K562 (cell line): ENCODE results near the gene ZNF33A.

Source experiments
- CGGBP1 ChIP-seq: fragments of 250-450 bp; sonication (Bioruptor Pico); IDR thresholded peaks from 2 replicates; pipeline ENCODE4 v1.9.0; 2021; ENCODE audit warnings: mild to moderate bottlenecking
- CTCF ChIP-seq, 3 experiments: IDR thresholded peaks in 2 of 3; conservative IDR thresholded peaks in 1 of 3; 2 replicates each; pipeline ENCODE4 v1.5.1; 2011 to 2012; ENCODE audit warnings: low read length in 3 of 3, mild to moderate bottlenecking in 3 of 3, control low read depth in 2 of 3, improper control_type of control experiment in 1 of 3, inconsistent platforms in 1 of 3, low read depth in 1 of 3, mixed read lengths in 1 of 3, moderate library complexity in 1 of 3; ENCODE audit not compliant: insufficient read depth in 2 of 3
- POLR2A ChIP-seq: fragments of 450-650 bp; conservative IDR thresholded peaks from 2 replicates; pipeline ENCODE4 v1.6.1; 2016
- POLR2B ChIP-seq: fragments of 450-650 bp; IDR thresholded peaks from 2 replicates; pipeline ENCODE4 v1.6.1; 2018; ENCODE audit warnings: low read depth; ENCODE audit not compliant: partially characterized antibody
- PTBP1 ChIP-seq: fragments of 200-400 bp; formaldehyde crosslinking; IDR thresholded peaks from 2 replicates; pipeline ENCODE4 v1.6.1; 2017; ENCODE audit warnings: low read depth, low read length
- SIN3A ChIP-seq, 2 experiments: fragments of 150-350 bp in 1 of 2; IDR thresholded peaks; 2 replicates each; pipeline ENCODE4 v1.6.1; 2011 to 2016; ENCODE audit warnings: borderline replicate concordance in 2 of 2, low read depth in 2 of 2, low read length in 2 of 2, mild to moderate bottlenecking in 2 of 2, moderate library complexity in 2 of 2; ENCODE audit not compliant: control insufficient read depth in 1 of 2
- ZNF561 ChIP-seq: fragments of 450-650 bp; formaldehyde crosslinking; conservative IDR thresholded peaks from 2 replicates; pipeline ENCODE4 v1.4.0; 2020; ENCODE audit warnings: mild to moderate bottlenecking, moderate library complexity
- TF ChIP-seq, protein P1 (sequence below): fragments of 450-650 bp; formaldehyde crosslinking; IDR thresholded peaks from 2 replicates; pipeline ENCODE4 v1.4.0; 2020; ENCODE audit warnings: mild to moderate bottlenecking, moderate library complexity
- TF ChIP-seq, protein P2 (sequence below): fragments of 450-650 bp; formaldehyde crosslinking; conservative IDR thresholded peaks from 2 replicates; pipeline ENCODE4 v1.4.0; 2022; ENCODE audit warnings: mild to moderate bottlenecking, missing genetic modification characterization

DNA sequence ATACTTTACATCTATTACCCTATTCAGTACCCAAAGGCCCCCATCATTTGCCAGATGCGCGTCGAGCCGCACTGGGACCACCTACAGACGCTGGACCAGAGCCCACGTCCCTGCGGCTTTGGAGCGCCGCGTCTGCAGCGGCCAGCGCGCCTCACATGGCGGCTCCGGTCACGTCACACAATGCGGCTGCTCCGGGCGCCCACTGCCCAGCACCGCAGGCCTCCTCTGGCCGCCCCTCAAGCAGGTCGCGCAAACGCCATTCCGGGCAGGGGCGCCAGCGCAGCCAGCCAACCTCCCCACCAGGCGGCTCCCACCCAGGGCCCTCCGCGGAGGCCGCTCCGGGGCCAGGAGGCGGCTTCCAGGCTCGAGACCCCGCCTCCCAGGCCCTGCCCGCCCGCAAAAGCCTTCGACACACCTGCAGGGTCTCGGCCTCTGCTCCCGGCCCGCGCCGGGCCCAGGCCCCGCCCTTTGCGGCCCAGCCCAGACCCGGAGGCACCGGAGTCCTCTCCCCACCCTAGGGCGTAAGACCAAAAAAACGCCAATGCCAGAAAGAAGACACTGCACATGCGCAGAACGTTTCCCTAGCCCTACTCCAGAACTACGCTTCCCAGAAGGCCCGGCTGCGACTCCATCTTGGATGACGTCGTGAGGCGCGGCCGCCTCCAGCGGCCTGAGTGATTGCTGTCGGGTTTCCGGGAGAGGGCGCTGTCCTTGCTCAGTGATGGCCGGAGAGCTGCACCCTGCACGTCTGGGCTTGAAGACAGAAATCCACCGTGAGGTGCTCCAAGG is 34.2 kb upstream of the ZNF33A start, which contains the start of gene ZNF25:
- TF ChIP-seq CTCF (IDR thresholded peaks at IDR 0.05 in 2 of 3, conservative IDR thresholded peaks at IDR 0.05 in 1 of 3; ENCODE audit: insufficient read depth in 2 of 3, low read depth in 1 of 3, low read length in 3 of 3) (peak; percentile 96), POLR2A (peak; percentile 86), CGGBP1 (CRISPR knock-in tag) (no peak), ZNF561 (CRISPR knock-in tag) (no peak), PTBP1 (no peak), SIN3A (IDR thresholded peaks at IDR 0.05; ENCODE audit: borderline replicate concordance in 2 of 2, control insufficient read depth in 1 of 2, low read depth in 2 of 2, low read length in 2 of 2) (no peak), POLR2B (peak; percentile 67)
- TF ChIP-seq, protein P1, sequence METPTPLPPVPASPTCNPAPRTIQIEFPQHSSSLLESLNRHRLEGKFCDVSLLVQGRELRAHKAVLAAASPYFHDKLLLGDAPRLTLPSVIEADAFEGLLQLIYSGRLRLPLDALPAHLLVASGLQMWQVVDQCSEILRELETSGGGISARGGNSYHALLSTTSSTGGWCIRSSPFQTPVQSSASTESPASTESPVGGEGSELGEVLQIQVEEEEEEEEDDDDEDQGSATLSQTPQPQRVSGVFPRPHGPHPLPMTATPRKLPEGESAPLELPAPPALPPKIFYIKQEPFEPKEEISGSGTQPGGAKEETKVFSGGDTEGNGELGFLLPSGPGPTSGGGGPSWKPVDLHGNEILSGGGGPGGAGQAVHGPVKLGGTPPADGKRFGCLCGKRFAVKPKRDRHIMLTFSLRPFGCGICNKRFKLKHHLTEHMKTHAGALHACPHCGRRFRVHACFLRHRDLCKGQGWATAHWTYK (CRISPR knock-in tag) = no peak
- TF ChIP-seq, protein P2, sequence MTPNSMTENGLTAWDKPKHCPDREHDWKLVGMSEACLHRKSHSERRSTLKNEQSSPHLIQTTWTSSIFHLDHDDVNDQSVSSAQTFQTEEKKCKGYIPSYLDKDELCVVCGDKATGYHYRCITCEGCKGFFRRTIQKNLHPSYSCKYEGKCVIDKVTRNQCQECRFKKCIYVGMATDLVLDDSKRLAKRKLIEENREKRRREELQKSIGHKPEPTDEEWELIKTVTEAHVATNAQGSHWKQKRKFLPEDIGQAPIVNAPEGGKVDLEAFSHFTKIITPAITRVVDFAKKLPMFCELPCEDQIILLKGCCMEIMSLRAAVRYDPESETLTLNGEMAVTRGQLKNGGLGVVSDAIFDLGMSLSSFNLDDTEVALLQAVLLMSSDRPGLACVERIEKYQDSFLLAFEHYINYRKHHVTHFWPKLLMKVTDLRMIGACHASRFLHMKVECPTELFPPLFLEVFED (CRISPR knock-in tag) = no peak
